VCaP (cell line): ENCODE measurements around the gene MAPK7.
A peak's percentile ranks its signal among the peaks of the same experiment; 100 is the strongest.

Source experiments
- H3K27ac ChIP-seq: fragments of 450-650 bp; 2 replicates; pipeline ENCODE4 v1.5.1; 2017
- TF ChIP-seq, protein P1 (sequence below): fragments of 450-650 bp; conservative IDR thresholded peaks from 2 replicates; pipeline ENCODE4 v1.5.1; 2017; ENCODE audit warnings: mild to moderate bottlenecking, moderate library complexity

MAPK7 gene

DNA sequence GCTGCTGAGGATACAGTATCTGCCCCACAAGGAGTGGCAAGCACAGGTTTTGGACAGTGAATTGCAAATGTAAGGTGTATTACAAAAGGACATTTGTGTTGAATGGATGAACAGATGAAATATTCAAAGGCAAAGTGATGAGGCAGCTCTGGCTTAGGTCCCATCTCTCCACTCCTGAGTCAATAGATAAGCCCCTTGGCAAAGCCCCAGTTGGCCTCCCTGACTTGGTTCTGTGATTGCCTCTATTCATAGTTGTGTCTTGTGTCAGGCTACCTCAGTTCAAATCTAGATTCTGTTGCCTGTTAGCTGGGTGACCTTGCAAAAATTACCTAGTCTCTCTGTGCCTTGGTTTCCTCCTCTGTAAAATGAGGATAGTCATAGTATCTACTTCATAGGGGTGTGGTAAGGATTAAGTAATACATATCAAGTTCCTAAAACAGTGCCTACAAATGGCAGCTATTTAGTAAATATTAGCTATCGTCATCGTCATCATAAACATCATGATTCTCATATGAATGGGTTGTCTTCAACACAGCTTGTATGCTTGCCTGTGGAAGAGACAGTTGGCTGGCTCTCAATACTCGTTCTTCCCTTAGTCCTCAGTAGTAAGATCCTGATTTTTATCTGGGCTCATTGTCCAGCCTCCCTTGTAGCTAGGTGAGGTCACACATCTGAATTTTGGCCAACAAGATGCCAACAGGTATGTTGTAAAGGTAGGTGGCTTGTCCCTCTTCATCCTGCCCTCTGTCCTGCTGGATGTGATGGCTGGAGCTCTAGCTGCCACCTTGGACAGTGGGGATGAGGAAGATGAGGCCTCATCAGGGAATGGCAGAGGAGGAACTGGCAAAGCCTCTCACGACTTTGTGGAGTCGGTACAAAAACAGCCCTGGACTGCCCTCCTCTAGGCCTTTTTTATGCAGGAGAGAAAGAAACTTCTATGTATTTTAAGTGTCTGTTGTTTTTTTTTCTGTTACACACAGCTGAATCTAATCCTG, 10.8 kb downstream of the MAPK7 start:
- TF ChIP-seq, protein P1, sequence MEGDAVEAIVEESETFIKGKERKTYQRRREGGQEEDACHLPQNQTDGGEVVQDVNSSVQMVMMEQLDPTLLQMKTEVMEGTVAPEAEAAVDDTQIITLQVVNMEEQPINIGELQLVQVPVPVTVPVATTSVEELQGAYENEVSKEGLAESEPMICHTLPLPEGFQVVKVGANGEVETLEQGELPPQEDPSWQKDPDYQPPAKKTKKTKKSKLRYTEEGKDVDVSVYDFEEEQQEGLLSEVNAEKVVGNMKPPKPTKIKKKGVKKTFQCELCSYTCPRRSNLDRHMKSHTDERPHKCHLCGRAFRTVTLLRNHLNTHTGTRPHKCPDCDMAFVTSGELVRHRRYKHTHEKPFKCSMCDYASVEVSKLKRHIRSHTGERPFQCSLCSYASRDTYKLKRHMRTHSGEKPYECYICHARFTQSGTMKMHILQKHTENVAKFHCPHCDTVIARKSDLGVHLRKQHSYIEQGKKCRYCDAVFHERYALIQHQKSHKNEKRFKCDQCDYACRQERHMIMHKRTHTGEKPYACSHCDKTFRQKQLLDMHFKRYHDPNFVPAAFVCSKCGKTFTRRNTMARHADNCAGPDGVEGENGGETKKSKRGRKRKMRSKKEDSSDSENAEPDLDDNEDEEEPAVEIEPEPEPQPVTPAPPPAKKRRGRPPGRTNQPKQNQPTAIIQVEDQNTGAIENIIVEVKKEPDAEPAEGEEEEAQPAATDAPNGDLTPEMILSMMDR = no peak
- H3K27ac ChIP-seq = no peak overlapping the region

DNA sequence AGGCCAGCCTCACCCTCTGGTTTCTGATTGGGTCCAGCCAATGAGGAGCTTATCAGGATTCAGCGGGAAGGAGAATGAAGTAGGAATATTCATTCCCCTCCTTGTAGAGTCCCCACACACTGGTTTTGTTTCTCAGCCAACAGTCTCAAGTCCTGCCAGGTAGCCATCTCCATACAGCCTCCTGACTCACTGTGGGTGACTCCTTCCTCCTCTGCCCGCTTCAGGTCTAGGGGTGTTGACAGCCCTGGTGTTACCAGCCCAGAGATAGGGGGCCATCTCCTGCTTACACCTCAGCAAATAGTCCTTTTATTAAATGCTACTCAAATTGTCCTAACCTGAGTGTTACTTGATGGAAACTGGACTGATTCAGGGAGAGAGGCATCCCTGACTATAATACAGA, 12.7 kb downstream of the MAPK7 start:
- H3K27ac ChIP-seq = no peak overlapping the region

DNA sequence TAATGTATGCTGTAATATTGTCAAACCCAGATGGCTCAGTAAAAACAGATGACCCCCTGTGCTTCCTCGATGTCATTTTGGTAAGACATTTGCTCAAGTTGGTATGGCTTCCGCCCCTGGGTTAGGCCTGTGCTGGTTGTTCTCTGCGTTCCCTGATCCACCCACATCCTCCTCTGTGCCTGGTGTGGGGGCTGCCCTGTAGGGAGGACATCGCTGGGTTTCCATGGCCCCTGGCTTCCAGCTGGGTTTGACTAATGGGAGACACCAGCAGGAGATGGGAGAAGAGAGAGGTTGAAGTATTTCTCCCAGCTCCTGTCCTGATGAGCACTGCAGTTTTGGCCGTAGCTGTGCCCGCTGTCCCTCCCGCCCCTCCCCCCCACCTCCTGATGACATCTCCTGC, 13.1 kb downstream of the MAPK7 start:
- TF ChIP-seq, protein P1 = no peak
- H3K27ac ChIP-seq = no peak overlapping the region

More for the DNA sequence above, 12.7 kb downstream of the MAPK7 start:
- TF ChIP-seq, protein P1 = no peak

DNA sequence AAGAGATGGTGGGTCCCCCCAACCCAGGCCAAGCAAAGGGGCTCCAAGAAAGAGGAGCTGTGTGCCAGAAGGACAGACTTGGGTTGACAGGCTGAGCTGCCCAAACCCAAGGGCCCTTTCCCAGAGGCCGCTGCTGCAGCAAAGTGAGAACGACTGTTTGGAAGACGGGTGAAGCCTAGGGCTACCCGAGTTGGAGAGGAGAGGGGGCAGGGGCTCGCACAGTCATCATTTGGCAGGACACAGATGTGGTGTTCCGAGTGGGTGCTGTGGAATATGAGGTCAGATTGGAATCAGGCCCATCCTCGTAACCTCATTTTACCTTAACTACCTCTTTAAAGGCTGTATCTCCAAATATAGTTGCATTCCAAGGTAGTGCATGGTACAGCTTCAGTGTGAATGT, 14.0 kb downstream of the MAPK7 start:
- TF ChIP-seq, protein P1 = no peak
- no peak overlapping the region for H3K27ac ChIP-seq

DNA sequence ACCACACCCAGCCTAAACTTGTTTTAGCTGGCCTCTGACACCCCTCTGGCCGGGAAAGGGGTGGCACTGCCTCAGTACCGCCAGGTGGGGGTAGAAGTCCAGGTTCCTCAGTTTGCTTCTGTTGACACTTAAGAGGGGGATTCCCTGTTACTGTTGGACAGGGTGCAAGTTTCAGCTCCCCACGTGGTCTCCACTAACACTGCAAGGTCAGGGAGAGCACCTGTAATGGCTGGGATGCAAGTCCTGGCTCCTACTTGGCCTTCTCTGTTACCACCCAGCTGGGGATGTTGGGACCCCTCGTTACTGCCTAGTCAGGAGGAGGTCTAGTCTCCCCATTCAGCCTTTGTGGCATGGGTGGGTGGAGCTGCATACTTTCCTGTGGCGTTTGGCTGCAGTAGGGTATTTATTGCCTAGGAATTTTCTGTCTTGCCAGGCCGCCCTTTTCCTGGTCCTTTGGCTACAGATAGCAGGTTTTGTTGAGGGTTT, 19.3 kb downstream of the MAPK7 start:
- TF ChIP-seq, protein P1 = no peak
- H3K27ac ChIP-seq = peak overlapping the region; percentile 57

DNA sequence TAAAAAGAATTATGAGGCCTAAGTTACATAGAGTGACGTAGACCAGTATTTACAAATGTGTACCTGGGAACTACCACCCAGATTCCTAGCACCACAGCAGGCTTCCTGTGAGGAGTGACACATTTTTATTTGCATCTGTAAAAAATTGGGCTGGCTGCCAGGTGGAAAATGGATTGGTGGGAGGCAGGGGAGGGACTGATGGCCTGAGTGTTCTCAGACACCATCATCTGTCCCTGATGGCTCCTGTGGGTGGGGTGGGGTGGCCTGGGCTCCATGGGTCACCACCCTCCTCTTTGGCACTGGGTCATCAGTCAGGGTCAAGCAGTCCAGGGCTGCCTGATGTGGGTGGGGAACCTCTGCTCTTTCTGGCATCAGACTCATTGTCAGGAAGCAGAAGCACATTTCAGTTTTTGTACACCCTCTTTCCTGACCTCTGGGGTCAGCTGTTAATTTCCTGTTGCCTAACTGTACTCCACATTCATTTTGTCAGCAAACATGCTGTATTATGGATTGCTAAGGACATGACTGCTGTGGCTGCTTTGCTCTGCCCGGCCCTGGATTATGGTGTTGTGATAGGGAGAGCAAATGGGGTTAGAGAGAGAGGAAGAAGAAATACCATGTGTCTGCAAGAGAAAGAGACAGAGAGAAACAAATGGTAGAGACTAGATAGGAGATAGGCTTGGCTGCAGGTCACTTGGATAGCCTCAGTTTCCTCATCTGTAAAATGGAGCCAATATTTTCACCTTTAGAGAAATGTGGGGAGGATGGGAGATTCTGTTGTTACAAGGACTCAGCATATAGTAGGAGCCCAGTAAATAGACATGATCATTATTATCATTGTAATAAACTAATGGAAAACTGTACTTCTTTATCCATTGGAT, 20.2 kb downstream of the MAPK7 start:
- TF ChIP-seq, protein P1 = no peak
- H3K27ac ChIP-seq = peak overlapping the region; percentile 57
